ENCODE results near the gene ITGA2. TPM values are rescaled to one million over a fixed set of nuclear protein-coding genes. Genes with fewer than 3 reads are reported as not detected.
A peak's percentile ranks its signal among the peaks of the same experiment; 100 is the strongest.

The ITGA2 gene
- 0.20 and 0.34 TPM in 2 replicates for polyA plus RNA-seq
- 0.24 and 0.46 TPM in 2 replicates for polyA minus RNA-seq

DNA sequence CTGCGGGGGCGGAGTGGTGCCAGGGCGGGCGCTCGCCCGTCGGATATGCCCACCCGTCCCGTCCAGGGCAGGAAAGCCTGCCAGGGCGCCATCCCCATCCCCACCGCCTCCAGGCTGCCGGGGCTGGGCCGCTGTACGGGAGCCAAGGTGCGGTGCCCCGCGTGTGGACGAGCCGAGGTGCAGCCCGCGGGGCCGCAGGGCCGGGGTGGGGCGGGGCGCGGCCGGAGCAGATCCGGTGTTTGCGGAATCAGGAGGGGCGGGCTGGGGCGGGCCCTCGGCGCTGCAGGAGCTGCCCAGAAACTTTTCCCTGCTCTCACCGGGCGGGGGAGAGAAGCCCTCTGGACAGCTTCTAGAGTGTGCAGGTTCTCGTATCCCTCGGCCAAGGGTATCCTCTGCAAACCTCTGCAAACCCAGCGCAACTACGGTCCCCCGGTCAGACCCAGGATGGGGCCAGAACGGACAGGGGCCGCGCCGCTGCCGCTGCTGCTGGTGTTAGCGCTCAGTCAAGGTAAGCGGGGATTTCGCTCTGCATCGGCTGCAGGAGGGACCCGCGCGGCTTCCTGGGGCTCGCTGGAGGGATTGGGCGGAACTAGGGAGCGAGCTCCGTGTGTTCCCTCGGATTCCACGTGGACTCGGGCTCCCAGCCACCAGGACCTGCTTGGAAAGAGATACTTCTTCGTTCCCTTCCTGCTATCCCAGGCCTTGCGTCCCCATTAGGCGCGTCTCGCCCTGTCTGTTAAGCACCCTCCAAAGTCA, at the start of gene ITGA2:
ITGA2 (plus strand) TSS at position 328 of the 756 bp plus-strand sequence; CDS start at position 445, 117 bp downstream.
- Histone ChIP-seq H3K36me3 (ENCODE audit: insufficient read depth, low read length) (no peaks in the 10 kb centered on the region), H2AFZ (ENCODE audit: low read depth, low read length) (peak within 1 kb of the TSS; percentile 27), H3K79me2 (replicated peaks; ENCODE audit: insufficient read depth, low read length) (peaks cover 11% of the 10 kb centered on the region), H3K27ac (ENCODE audit: low read length) (no peak within 1 kb of the TSS), H3K27me3 (ENCODE audit: insufficient read depth, low read depth, low read length) (peaks cover 34% of the 10 kb centered on the region), H3F3A (ENCODE audit: insufficient read depth, low read length, poor library complexity, severe bottlenecking) (peaks cover 6% of the 10 kb centered on the region), H3K9me3 (ENCODE audit: low read length) (no peaks in the 10 kb centered on the region), H3K9ac (ENCODE audit: low read length) (peak within 1 kb of the TSS; percentile 22), H3K4me2 (ENCODE audit: low read length) (peak within 1 kb of the TSS; percentile 92), H4K20me1 (ENCODE audit: insufficient read depth) (no peaks in the 10 kb centered on the region), H3K9me2 (ENCODE audit: insufficient read depth, low read length) (no peaks in the 10 kb centered on the region), H3K4me3 (ENCODE audit: low read length) (peak within 1 kb of the TSS; percentile 76)
- TF ChIP-seq SMC3 (conservative IDR thresholded peaks at IDR 0.05; ENCODE audit: poor library complexity) (no peak), MXI1 (conservative IDR thresholded peaks at IDR 0.05; ENCODE audit: poor library complexity, severe bottlenecking) (peak; percentile 58), EP300 (conservative IDR thresholded peaks at IDR 0.05; ENCODE audit: poor library complexity, severe bottlenecking) (no peak)

DNA sequence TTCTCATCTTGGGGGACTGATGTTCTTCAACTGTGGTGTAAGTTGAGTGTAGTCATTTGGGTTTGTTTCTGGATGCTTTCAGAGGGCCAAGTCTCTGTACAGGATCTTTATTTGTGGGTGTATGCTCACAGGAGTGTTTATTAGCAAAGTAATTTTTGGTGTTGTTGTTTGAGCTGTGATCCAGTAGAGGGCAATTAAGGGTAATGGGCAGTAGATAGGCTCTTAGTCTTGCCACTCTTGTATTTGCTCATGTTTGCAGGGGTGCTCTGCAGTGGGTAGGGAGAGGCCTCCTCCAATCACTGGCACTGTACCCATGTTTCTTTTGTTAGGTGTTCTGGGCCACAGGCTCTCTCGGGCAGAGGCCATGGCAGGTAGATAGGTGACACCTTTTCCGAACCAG, 45.9 kb upstream of the ITGA2 start:
- Histone ChIP-seq H3K27ac (ENCODE audit: low read length) (no peak overlapping the region), H3K9ac (ENCODE audit: low read length) (no peak overlapping the region), H3K4me2 (ENCODE audit: low read length) (no peak overlapping the region), H3K36me3 (ENCODE audit: insufficient read depth, low read length) (no peaks in the 10 kb centered on the region), H3K9me3 (ENCODE audit: low read length) (no peaks in the 10 kb centered on the region), H3F3A (ENCODE audit: insufficient read depth, low read length, poor library complexity, severe bottlenecking) (no peaks in the 10 kb centered on the region), H3K4me3 (ENCODE audit: low read length) (no peak overlapping the region), H4K20me1 (ENCODE audit: insufficient read depth) (no peaks in the 10 kb centered on the region), H3K9me2 (ENCODE audit: insufficient read depth, low read length) (no peaks in the 10 kb centered on the region), H3K27me3 (ENCODE audit: insufficient read depth, low read depth, low read length) (no peaks in the 10 kb centered on the region), H2AFZ (ENCODE audit: low read depth, low read length) (no peak overlapping the region), H3K79me2 (replicated peaks; ENCODE audit: insufficient read depth, low read length) (no peaks in the 10 kb centered on the region)
- TF ChIP-seq POLR2AphosphoS5 (IDR thresholded peaks at IDR 0.05): no peak
- no peak for TF ChIP-seq RAD21 (conservative IDR thresholded peaks at IDR 0.05)
- TF ChIP-seq, protein P1, sequence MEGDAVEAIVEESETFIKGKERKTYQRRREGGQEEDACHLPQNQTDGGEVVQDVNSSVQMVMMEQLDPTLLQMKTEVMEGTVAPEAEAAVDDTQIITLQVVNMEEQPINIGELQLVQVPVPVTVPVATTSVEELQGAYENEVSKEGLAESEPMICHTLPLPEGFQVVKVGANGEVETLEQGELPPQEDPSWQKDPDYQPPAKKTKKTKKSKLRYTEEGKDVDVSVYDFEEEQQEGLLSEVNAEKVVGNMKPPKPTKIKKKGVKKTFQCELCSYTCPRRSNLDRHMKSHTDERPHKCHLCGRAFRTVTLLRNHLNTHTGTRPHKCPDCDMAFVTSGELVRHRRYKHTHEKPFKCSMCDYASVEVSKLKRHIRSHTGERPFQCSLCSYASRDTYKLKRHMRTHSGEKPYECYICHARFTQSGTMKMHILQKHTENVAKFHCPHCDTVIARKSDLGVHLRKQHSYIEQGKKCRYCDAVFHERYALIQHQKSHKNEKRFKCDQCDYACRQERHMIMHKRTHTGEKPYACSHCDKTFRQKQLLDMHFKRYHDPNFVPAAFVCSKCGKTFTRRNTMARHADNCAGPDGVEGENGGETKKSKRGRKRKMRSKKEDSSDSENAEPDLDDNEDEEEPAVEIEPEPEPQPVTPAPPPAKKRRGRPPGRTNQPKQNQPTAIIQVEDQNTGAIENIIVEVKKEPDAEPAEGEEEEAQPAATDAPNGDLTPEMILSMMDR (IDR thresholded peaks at IDR 0.05; ENCODE audit: poor library complexity, severe bottlenecking): no peak
- TF ChIP-seq MXI1 (conservative IDR thresholded peaks at IDR 0.05; ENCODE audit: poor library complexity, severe bottlenecking): no peak
- no peak for TF ChIP-seq EZH2 (IDR thresholded peaks at IDR 0.05; ENCODE audit: borderline replicate concordance, insufficient read depth, low read length, poor library complexity, severe bottlenecking)
- TF ChIP-seq EP300 (conservative IDR thresholded peaks at IDR 0.05; ENCODE audit: poor library complexity, severe bottlenecking): no peak
- TF ChIP-seq, protein P2, sequence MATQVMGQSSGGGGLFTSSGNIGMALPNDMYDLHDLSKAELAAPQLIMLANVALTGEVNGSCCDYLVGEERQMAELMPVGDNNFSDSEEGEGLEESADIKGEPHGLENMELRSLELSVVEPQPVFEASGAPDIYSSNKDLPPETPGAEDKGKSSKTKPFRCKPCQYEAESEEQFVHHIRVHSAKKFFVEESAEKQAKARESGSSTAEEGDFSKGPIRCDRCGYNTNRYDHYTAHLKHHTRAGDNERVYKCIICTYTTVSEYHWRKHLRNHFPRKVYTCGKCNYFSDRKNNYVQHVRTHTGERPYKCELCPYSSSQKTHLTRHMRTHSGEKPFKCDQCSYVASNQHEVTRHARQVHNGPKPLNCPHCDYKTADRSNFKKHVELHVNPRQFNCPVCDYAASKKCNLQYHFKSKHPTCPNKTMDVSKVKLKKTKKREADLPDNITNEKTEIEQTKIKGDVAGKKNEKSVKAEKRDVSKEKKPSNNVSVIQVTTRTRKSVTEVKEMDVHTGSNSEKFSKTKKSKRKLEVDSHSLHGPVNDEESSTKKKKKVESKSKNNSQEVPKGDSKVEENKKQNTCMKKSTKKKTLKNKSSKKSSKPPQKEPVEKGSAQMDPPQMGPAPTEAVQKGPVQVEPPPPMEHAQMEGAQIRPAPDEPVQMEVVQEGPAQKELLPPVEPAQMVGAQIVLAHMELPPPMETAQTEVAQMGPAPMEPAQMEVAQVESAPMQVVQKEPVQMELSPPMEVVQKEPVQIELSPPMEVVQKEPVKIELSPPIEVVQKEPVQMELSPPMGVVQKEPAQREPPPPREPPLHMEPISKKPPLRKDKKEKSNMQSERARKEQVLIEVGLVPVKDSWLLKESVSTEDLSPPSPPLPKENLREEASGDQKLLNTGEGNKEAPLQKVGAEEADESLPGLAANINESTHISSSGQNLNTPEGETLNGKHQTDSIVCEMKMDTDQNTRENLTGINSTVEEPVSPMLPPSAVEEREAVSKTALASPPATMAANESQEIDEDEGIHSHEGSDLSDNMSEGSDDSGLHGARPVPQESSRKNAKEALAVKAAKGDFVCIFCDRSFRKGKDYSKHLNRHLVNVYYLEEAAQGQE (IDR thresholded peaks at IDR 0.05; ENCODE audit: borderline replicate concordance): no peak
- TF ChIP-seq SMC3 (conservative IDR thresholded peaks at IDR 0.05; ENCODE audit: poor library complexity): no peak
- no peak for TF ChIP-seq TAF1 (IDR thresholded peaks at IDR 0.05; ENCODE audit: low read depth)
